HepG2 (cell line): ENCODE measurements around the gene RHOG. TPM values are rescaled to one million over a fixed set of nuclear protein-coding genes. Genes with fewer than 3 reads are reported as not detected.
A peak's percentile ranks its signal among the peaks of the same experiment; 100 is the strongest.

Experiments
- ATF4 ChIP-seq, 2 experiments: fragments of 450-650 bp in 1 of 2; sonication (generic) in 1 of 2; formaldehyde crosslinking; IDR thresholded peaks; 2 replicates each; pipeline versions ENCODE4 v1.5.0 to v1.8.0; 2020 to 2022; ENCODE audit warnings: mild to moderate bottlenecking in 1 of 2, missing genetic modification reagents in 1 of 2
- BCL3 ChIP-seq: sonication (generic); formaldehyde crosslinking; IDR thresholded peaks from 2 replicates; pipeline ENCODE4 v1.5.1; 2020; ENCODE audit warnings: mild to moderate bottlenecking, missing genetic modification reagents, moderate library complexity
- DR1 ChIP-seq: sonication (generic); formaldehyde crosslinking; IDR thresholded peaks from 2 replicates; pipeline ENCODE4 v1.8.0; 2021; ENCODE audit warnings: mild to moderate bottlenecking, missing genetic modification reagents, inconsistent platforms
- FOXP4 ChIP-seq: sonication (generic); formaldehyde crosslinking; IDR thresholded peaks from 2 replicates; pipeline ENCODE4 v1.4.0; 2020; ENCODE audit warnings: missing genetic modification reagents
- HDAC1 ChIP-seq: sonication (generic); formaldehyde crosslinking; IDR thresholded peaks from 2 replicates; pipeline ENCODE4 v1.5.1; 2020; ENCODE audit warnings: mild to moderate bottlenecking, missing genetic modification reagents
- HNF4G ChIP-seq, 2 experiments: sonication (generic) in 1 of 2; formaldehyde crosslinking in 1 of 2; IDR thresholded peaks; 2 replicates each; pipeline versions ENCODE4 v1.4.0 to v1.6.1; 2011 to 2020; ENCODE audit warnings: borderline replicate concordance in 2 of 2, low read depth in 2 of 2, mild to moderate bottlenecking in 2 of 2, low read length in 1 of 2, missing genetic modification reagents in 1 of 2, moderate library complexity in 1 of 2
- LCORL ChIP-seq, 2 experiments: fragments of 450-650 bp in 1 of 2; sonication (generic) in 1 of 2; formaldehyde crosslinking in 1 of 2; IDR thresholded peaks; 2 replicates each; pipeline versions ENCODE4 v1.5.0 to v1.6.1; 2017 to 2020; ENCODE audit warnings: antibody characterized with exemption in 1 of 2, missing genetic modification reagents in 1 of 2
- MED1 ChIP-seq: sonication (generic); formaldehyde crosslinking; IDR thresholded peaks from 2 replicates; pipeline ENCODE4 v1.4.0; 2020; ENCODE audit warnings: missing genetic modification reagents
- PRPF4 ChIP-seq: fragments of 200-400 bp; formaldehyde crosslinking; IDR thresholded peaks from 2 replicates; pipeline ENCODE4 v1.6.1; 2016; ENCODE audit warnings: low read length, low read depth; ENCODE audit not compliant: poor library complexity, severe bottlenecking
- SALL1 ChIP-seq: sonication (generic); formaldehyde crosslinking; IDR thresholded peaks from 2 replicates; pipeline ENCODE4 v1.8.0; 2022; ENCODE audit warnings: mild to moderate bottlenecking, missing genetic modification reagents
- TAF15 ChIP-seq: fragments of 200-400 bp; formaldehyde crosslinking; IDR thresholded peaks from one replicate; pipeline ENCODE4 v1.6.1; 2018; ENCODE audit warnings: mild to moderate bottlenecking, low read depth, low read length; ENCODE audit not compliant: poor library complexity, severe bottlenecking
- TEAD3 ChIP-seq: optimal IDR thresholded peaks from 2 replicates; pipeline ENCODE3; 2016; ENCODE audit warnings: borderline replicate concordance
- ZBTB21 ChIP-seq: sonication (generic); formaldehyde crosslinking; IDR thresholded peaks from 2 replicates; pipeline ENCODE4 v1.4.0; 2020; ENCODE audit warnings: missing genetic modification reagents
- ZBTB7A ChIP-seq: sonication (generic); formaldehyde crosslinking; IDR thresholded peaks from 2 replicates; pipeline ENCODE4 v1.8.0; 2022; ENCODE audit warnings: mild to moderate bottlenecking, missing genetic modification reagents
- ZNF124 ChIP-seq: sonication (generic); formaldehyde crosslinking; IDR thresholded peaks from 2 replicates; pipeline ENCODE4 v1.4.0; 2020; ENCODE audit warnings: missing genetic modification reagents
- ZNF17 ChIP-seq: sonication (generic); formaldehyde crosslinking; IDR thresholded peaks from 2 replicates; pipeline ENCODE4 v1.5.0; 2020; ENCODE audit warnings: mild to moderate bottlenecking, missing genetic modification reagents
- ZNF224 ChIP-seq: sonication (generic); formaldehyde crosslinking; IDR thresholded peaks from 2 replicates; pipeline ENCODE4 v1.5.0; 2020; ENCODE audit warnings: mild to moderate bottlenecking, missing genetic modification reagents
- ZNF232 ChIP-seq: sonication (generic); formaldehyde crosslinking; IDR thresholded peaks from 2 replicates; pipeline ENCODE4 v1.4.0; 2020; ENCODE audit warnings: missing genetic modification reagents, borderline replicate concordance
- ZNF564 ChIP-seq: sonication (generic); formaldehyde crosslinking; IDR thresholded peaks from 2 replicates; pipeline ENCODE4 v1.8.1; 2023; ENCODE audit warnings: mild to moderate bottlenecking, missing genetic modification reagents
- ZNF572 ChIP-seq: sonication (generic); formaldehyde crosslinking; IDR thresholded peaks from 2 replicates; pipeline ENCODE4 v1.5.1; 2020; ENCODE audit warnings: mild to moderate bottlenecking, missing genetic modification reagents
- ZNF674 ChIP-seq: sonication (generic); formaldehyde crosslinking; IDR thresholded peaks from 2 replicates; pipeline ENCODE4 v1.5.0; 2020; ENCODE audit warnings: low read depth, mild to moderate bottlenecking, missing genetic modification reagents
- ZSCAN21 ChIP-seq: sonication (generic); formaldehyde crosslinking; IDR thresholded peaks from 2 replicates; pipeline ENCODE4 v1.8.0; 2022; ENCODE audit warnings: mild to moderate bottlenecking, missing genetic modification reagents, moderate library complexity, borderline replicate concordance
- polyA plus RNA-seq, 8 experiments: library from polyadenylated mRNA; depleted of rRNA in 3 of 8; stranded (reverse) in 7 of 8; unstranded in 1 of 8; fragments of >200 nt; fragmentation: Illumina TruSeq in 4 of 8; extraction: Trizol in 4 of 8; gene quantifications; 2 replicates each; pipeline versions ENCODE4 v1.2.1 to v1.2.3, GENCODE V29; 2011 to 2016; ENCODE audit warnings: low read depth in 4 of 8, missing spikeins in 1 of 8, mixed read lengths in 1 of 8; ENCODE audit not compliant: insufficient read depth in 1 of 8
- total RNA-seq, 5 experiments: library from RNA; depleted of rRNA; stranded (reverse); fragments of >200 nt; fragmentation: Illumina TruSeq; extraction: Trizol; gene quantifications; 2 replicates each; pipeline ENCODE4 v1.2.3, GENCODE V29; 2016; ENCODE audit warnings: low read depth in 1 of 5
- TF ChIP-seq, protein P1 (sequence below): sonication (generic); formaldehyde crosslinking; IDR thresholded peaks from 2 replicates; pipeline ENCODE4 v1.5.1; 2020; ENCODE audit warnings: mild to moderate bottlenecking, moderate library complexity, missing genetic modification reagents

Gene RHOG
- total and polyA plus RNA-seq, 2 of the 13 experiments (the other 11 are each of a cell fraction or from before 2014, with no cell fraction given): 7.7 to 23.4 TPM

- TF ChIP-seq FOXP4 (peak; percentile 35; the same call in 1 of the 2 replicates), ZSCAN21 (CRISPR knock-in tag) (0 out of 2 replicates have a peak, but pooled peaks have one; percentile 39), BCL3 (CRISPR knock-in tag) (no peak), ZNF224 (CRISPR knock-in tag) (no peak), ZBTB7A (CRISPR knock-in tag) (no peak), HDAC1 (CRISPR knock-in tag) (peak; percentile 23; the same call in 1 of the 2 replicates), ZNF572 (CRISPR knock-in tag) (no peak), PRPF4 (no peak), ZNF564 (CRISPR knock-in tag) (0 out of 2 replicates have a peak, but pooled peaks have one; percentile 38), ZNF17 (no peak), TEAD3 (CRISPR knock-in tag) (peak; percentile 14), ZNF232 (CRISPR knock-in tag) (no peak), ZNF124 (CRISPR knock-in tag) (no peak), LCORL (IDR thresholded peaks at IDR 0.05) (no peak), LCORL (CRISPR knock-in tag; IDR thresholded peaks at IDR 0.05) (no peak), ZBTB21 (CRISPR knock-in tag) (peak; percentile 81; the same call in 1 of the 2 replicates), ZNF674 (CRISPR knock-in tag) (no peak), DR1 (CRISPR knock-in tag) (no peak), MED1 (CRISPR knock-in tag) (peak; percentile 38; the same call in 1 of the 2 replicates), HNF4G (IDR thresholded peaks at IDR 0.05; ENCODE audit: borderline replicate concordance, low read depth, low read length) (0 out of 2 replicates have a peak, but pooled peaks have one; percentile 18), HNF4G (CRISPR knock-in tag; IDR thresholded peaks at IDR 0.05; ENCODE audit: borderline replicate concordance, low read depth) (no peak), SALL1 (CRISPR knock-in tag) (peak; percentile 52), ATF4 (CRISPR knock-in tag; IDR thresholded peaks at IDR 0.05) (peak in 1 of 2 experiments; percentile 33; a peak in 1 of 4 replicates), TAF15 (no peak)
- TF ChIP-seq, protein P1, sequence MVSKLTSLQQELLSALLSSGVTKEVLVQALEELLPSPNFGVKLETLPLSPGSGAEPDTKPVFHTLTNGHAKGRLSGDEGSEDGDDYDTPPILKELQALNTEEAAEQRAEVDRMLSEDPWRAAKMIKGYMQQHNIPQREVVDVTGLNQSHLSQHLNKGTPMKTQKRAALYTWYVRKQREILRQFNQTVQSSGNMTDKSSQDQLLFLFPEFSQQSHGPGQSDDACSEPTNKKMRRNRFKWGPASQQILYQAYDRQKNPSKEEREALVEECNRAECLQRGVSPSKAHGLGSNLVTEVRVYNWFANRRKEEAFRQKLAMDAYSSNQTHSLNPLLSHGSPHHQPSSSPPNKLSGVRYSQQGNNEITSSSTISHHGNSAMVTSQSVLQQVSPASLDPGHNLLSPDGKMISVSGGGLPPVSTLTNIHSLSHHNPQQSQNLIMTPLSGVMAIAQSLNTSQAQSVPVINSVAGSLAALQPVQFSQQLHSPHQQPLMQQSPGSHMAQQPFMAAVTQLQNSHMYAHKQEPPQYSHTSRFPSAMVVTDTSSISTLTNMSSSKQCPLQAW (CRISPR knock-in tag): no peak
These were observed 25.4 kb upstream of the RHOG start (continued) for GRCh38 chr11:3866206-3866605.
